A673 (cell line): ENCODE measurements around the gene SMC3. TPM values are rescaled to one million over a fixed set of nuclear protein-coding genes. Genes with fewer than 3 reads are reported as not detected.
A peak's percentile ranks its signal among the peaks of the same experiment; 100 is the strongest.

Experiments
- BruUV-seq: library from RNA; stranded (reverse); fragments of 400-500 nt; replicated peaks from 2 replicates; lab custom pipeline; 2021; lab: Mats Ljungman, UMichigan
- CTCF ChIA-PET: fragments of 300-600 bp; sonication (Branson Sonifier 250); formaldehyde crosslinking; loops from one replicate; lab custom pipeline; 2022; ENCODE audit warnings: antibody characterized with exemption; lab: Charles Lee
- POLR2A ChIA-PET: fragments of 300-600 bp; sonication (Branson Sonifier 250); formaldehyde crosslinking; loops from one replicate; lab custom pipeline; 2022; ENCODE audit warnings: antibody characterized with exemption; ENCODE audit not compliant: low non-redundant PET; lab: Charles Lee
- DNase-seq: peaks from one replicate; pipeline ENCODE4 v3.0.0-alpha.2; 2015; ENCODE audit warnings: low spot score
- H3K27ac ChIP-seq: fragments of 200-600 bp; sonication (generic); 2 replicates; pipeline ENCODE4 v1.5.1; 2016; ENCODE audit warnings: mixed run types, low read depth, mild to moderate bottlenecking, mixed read lengths, antibody characterized with exemption, low read length; ENCODE audit not compliant: poor library complexity, severe bottlenecking
- H3K27me3 ChIP-seq: fragments of 200-600 bp; sonication (generic); replicated peaks from 2 replicates; pipeline ENCODE4 v1.6.1; 2017; ENCODE audit warnings: mixed run types, low read depth, mild to moderate bottlenecking, mixed read lengths, antibody characterized with exemption, low read length; ENCODE audit not compliant: insufficient read depth, poor library complexity
- H3K36me3 ChIP-seq: fragments of 200-600 bp; sonication (generic); 2 replicates; pipeline ENCODE4 v1.6.1; 2016; ENCODE audit warnings: mixed run types, mild to moderate bottlenecking, mixed read lengths, antibody characterized with exemption, low read length; ENCODE audit not compliant: insufficient read depth, poor library complexity, severe bottlenecking
- H3K4me1 ChIP-seq: fragments of 200-600 bp; sonication (generic); 2 replicates; pipeline ENCODE4 v1.6.1; 2017; ENCODE audit warnings: mixed run types, mild to moderate bottlenecking, mixed read lengths, antibody characterized with exemption, low read length; ENCODE audit not compliant: insufficient read depth, poor library complexity, severe bottlenecking
- H3K4me3 ChIP-seq: fragments of 200-600 bp; sonication (generic); 2 replicates; pipeline ENCODE4 v1.5.1; 2016; ENCODE audit warnings: low read depth, mixed run types, mild to moderate bottlenecking, mixed read lengths, low read length; ENCODE audit not compliant: poor library complexity, severe bottlenecking
- H3K9me3 ChIP-seq: fragments of 200-600 bp; sonication (generic); 2 replicates; pipeline ENCODE4 v1.6.1; 2016; ENCODE audit warnings: mixed run types, low read depth, mild to moderate bottlenecking, mixed read lengths, antibody characterized with exemption, low read length; ENCODE audit not compliant: poor library complexity, severe bottlenecking
- CTCF ChIP-seq: fragments of 300-800, 200-600 bp; sonication (generic); conservative IDR thresholded peaks from 2 replicates; pipeline ENCODE4 v1.5.1; 2017; ENCODE audit warnings: low read depth, mild to moderate bottlenecking, antibody characterized with exemption, low read length, moderate library complexity, mixed read lengths
- EZH2 ChIP-seq: fragments of 200-600 bp; sonication (generic); IDR thresholded peaks from 2 replicates; pipeline ENCODE4 v1.6.1; 2017; ENCODE audit warnings: borderline replicate concordance, low read depth, mild to moderate bottlenecking, mixed read lengths, antibody characterized with exemption, low read length; ENCODE audit not compliant: poor library complexity, severe bottlenecking
- intact Hi-C: fragments of 100-400 bp; cut with micrococcal nuclease; formaldehyde crosslinking; loops from one replicate; pipeline ENCODE4 v1.10.0; 2022; ENCODE audit not compliant: unreplicated experiment
- total RNA-seq: library from RNA; stranded (reverse); gene quantifications from 2 replicates; pipeline ENCODE4 v1.2.3, GENCODE V29; 2021

SMC3 gene
- total RNA-seq, 1 experiment from 2014 or later: 107 TPM

GRCh38 chr10:110647136-110647430, 79.6 kb downstream of the SMC3 start:
- ChIA-PET POLR2A (no interaction called here), CTCF (no interaction called here)
- Histone ChIP-seq H3K9me3 (no peaks in the 10 kb centered on the region), H3K4me3 (no peak overlapping the region), H3K4me1 (peaks cover 49% of the 10 kb centered on the region), H3K27me3 (peaks cover 13% of the 10 kb centered on the region), H3K27ac (no peak overlapping the region), H3K36me3 (no peaks in the 10 kb centered on the region)
- intact Hi-C loops: no loop called here
- no peak for DNase-seq
- TF ChIP-seq CTCF: no peak
- no peak for TF ChIP-seq EZH2
- no TSS peak for BruUV-seq

GRCh38 chr10:110648692-110649346, 81.3 kb downstream of the SMC3 start:
- Histone ChIP-seq H3K4me3 (peak overlapping the region; percentile 23), H3K27ac (peak overlapping the region; percentile 12), H3K27me3 (no peaks in the 10 kb centered on the region), H3K4me1 (peaks cover 44% of the 10 kb centered on the region), H3K9me3 (no peaks in the 10 kb centered on the region), H3K36me3 (no peaks in the 10 kb centered on the region)
- POLR2A ChIA-PET: no interaction called here
- DNase-seq: peak; percentile 47
- no TSS peak for BruUV-seq
- peak; percentile 42; the same call in 1 of the 2 replicates for TF ChIP-seq CTCF
- no peak for TF ChIP-seq EZH2
- CTCF ChIA-PET: no interaction called here
- intact Hi-C loops: no loop called here

GRCh38 chr10:110649347-110650264, 82.1 kb downstream of the SMC3 start:
- CTCF ChIA-PET: no interaction called here
- no peaks in the 10 kb centered on the region for H3K9me3 ChIP-seq
- TF ChIP-seq EZH2: no peak
- TF ChIP-seq CTCF: no peak
- POLR2A ChIA-PET: no interaction called here
- H3K4me3 ChIP-seq: peak overlapping the region; percentile 23
- H3K27me3 ChIP-seq: no peaks in the 10 kb centered on the region
- H3K36me3 ChIP-seq: no peaks in the 10 kb centered on the region
- BruUV-seq: no TSS peak
- intact Hi-C loops: no loop called here
- peaks cover 50% of the 10 kb centered on the region for H3K4me1 ChIP-seq
- peak overlapping the region; percentile 12 for H3K27ac ChIP-seq
- peak; percentile 79 for DNase-seq
